Mesendoderm (in vitro differentiated cells): ENCODE results near the gene MIS12.

Source experiments
- DNase-seq: peaks from one replicate; pipeline ENCODE4 v3.0.0; 2013
- H2AK5ac ChIP-seq: 2 replicates; pipeline ENCODE4 v1.6.1; 2013; ENCODE audit warnings: low read length, inconsistent platforms
- H2BK120ac ChIP-seq: 2 replicates; pipeline ENCODE4 v1.6.1; 2013; ENCODE audit warnings: low read depth, mild to moderate bottlenecking, low read length, moderate library complexity, mixed read lengths
- H2BK15ac ChIP-seq: replicated peaks from 2 replicates; pipeline ENCODE4 v1.6.1; 2013; ENCODE audit warnings: low read depth, mild to moderate bottlenecking, moderate library complexity
- H2BK5ac ChIP-seq: 2 replicates; pipeline ENCODE4 v1.6.1; 2013; ENCODE audit warnings: low read length, inconsistent platforms
- H3K18ac ChIP-seq: 2 replicates; pipeline ENCODE4 v1.6.1; 2013; ENCODE audit warnings: mild to moderate bottlenecking, low read length, mixed read lengths
- H3K23ac ChIP-seq: one replicate; pipeline ENCODE4 v1.6.1; 2013; ENCODE audit warnings: low read length
- H3K27ac ChIP-seq: 2 replicates; pipeline ENCODE4 v1.5.1; 2013; ENCODE audit warnings: low read depth, mild to moderate bottlenecking, inconsistent platforms, low read length, moderate library complexity
- H3K27me3 ChIP-seq: 2 replicates; pipeline ENCODE4 v1.6.1; 2013; ENCODE audit warnings: low read length, control low read depth, mild to moderate bottlenecking, inconsistent platforms; ENCODE audit not compliant: insufficient read depth, poor library complexity
- H3K36me3 ChIP-seq: 2 replicates; pipeline ENCODE4 v1.6.1; 2013; ENCODE audit warnings: low read length, inconsistent platforms; ENCODE audit not compliant: control insufficient read depth, insufficient read depth
- H3K4ac ChIP-seq: one replicate; pipeline ENCODE4 v1.6.1; 2013; ENCODE audit warnings: low read depth, mild to moderate bottlenecking, low read length, moderate library complexity
- H3K4me1 ChIP-seq: 2 replicates; pipeline ENCODE4 v1.6.1; 2013; ENCODE audit warnings: low read depth, low read length, inconsistent platforms; ENCODE audit not compliant: control insufficient read depth
- H3K4me2 ChIP-seq: 2 replicates; pipeline ENCODE4 v1.6.1; 2013; ENCODE audit warnings: low read length
- H3K4me3 ChIP-seq: 2 replicates; pipeline ENCODE4 v1.5.1; 2013; ENCODE audit warnings: mild to moderate bottlenecking, low read length
- H3K56ac ChIP-seq: one replicate; pipeline ENCODE4 v1.6.1; 2013; ENCODE audit warnings: low read length
- H3K79me1 ChIP-seq: 2 replicates; pipeline ENCODE4 v1.6.1; 2013; ENCODE audit warnings: low read length, inconsistent platforms
- H3K79me2 ChIP-seq: 2 replicates; pipeline ENCODE4 v1.6.1; 2013; ENCODE audit warnings: mild to moderate bottlenecking, low read length; ENCODE audit not compliant: control insufficient read depth, insufficient read depth
- H3K9ac ChIP-seq: 2 replicates; pipeline ENCODE4 v1.6.1; 2013; ENCODE audit warnings: low read length, inconsistent platforms
- H4K5ac ChIP-seq: one replicate; pipeline ENCODE4 v1.6.1; 2013; ENCODE audit warnings: low read length
- H4K8ac ChIP-seq: one replicate; pipeline ENCODE4 v1.6.1; 2013; ENCODE audit warnings: low read depth, mild to moderate bottlenecking, control low read depth, low read length, moderate library complexity
- WGBS: extraction: QIAGEN DNeasy Blood & Tissue Kit; methylation state at CpG from one replicate; pipeline ENCODE4 v1.1.7; 2013; ENCODE audit warnings: low lambda C conversion rate, missing lambda C conversion rate; ENCODE audit not compliant: insufficient coverage; ENCODE audit errors: extremely low coverage; 5-methylcytosine and 5-hydroxymethylcytosine counted together

MIS12 gene

GRCh38 chr17:5510771-5511170 lies 24.4 kb downstream of the MIS12 start:
- H3K4me1 ChIP-seq, result no peaks in the 10 kb centered on the region

DNA sequence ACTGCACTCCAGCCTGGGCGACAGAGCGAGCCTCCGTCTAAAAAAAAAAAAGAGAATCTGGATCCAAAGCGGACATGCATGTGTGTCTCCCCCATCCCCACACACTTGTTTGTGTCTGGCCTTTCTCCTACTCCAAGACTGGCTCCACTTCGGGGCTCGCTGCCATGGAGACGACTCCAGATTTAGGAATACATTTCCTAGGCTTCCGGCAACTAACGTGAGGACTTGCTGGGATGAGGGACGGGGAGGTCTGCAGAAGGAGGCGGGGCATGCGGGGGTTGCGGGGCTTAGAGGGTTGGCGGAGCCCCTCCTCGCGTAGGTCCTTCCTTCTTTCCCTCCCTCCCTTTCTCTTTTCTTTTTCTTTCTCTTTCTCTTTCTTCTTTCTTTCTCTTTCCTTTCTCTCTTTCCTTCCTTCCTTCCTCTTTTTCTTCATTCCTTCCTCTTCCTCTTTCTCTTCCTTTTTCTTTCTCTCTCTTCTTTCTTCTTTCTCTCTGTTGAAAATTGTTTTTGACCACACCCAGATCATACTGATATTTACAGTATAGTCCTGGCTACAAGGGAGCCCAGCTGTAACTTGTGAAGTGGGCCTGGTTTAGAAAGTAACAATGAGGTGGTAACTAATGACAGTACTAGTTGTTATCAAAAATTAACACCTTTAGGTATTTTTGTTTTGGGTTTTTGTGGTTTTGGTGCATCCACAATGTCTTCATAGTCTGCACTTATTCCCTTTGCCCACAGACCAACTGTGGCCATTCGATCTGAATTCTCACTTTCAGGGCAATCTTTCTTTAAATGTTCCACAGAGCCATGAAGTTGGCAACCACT lies 25.2 kb downstream of the MIS12 start:
- H3K36me3 ChIP-seq, result no peaks in the 10 kb centered on the region
- H3K27ac ChIP-seq, result no peak overlapping the region
- H2BK120ac ChIP-seq, result no peak overlapping the region
- no peak overlapping the region for H3K18ac ChIP-seq
- no peak overlapping the region for H2BK15ac ChIP-seq
- H3K9ac ChIP-seq, result no peak overlapping the region
- H3K56ac ChIP-seq, result no peak overlapping the region
- H2AK5ac ChIP-seq, result no peak overlapping the region
- no peak overlapping the region for H3K4me3 ChIP-seq
- H4K5ac ChIP-seq, result no peak overlapping the region
- peak; percentile 48 for DNase-seq
- H3K27me3 ChIP-seq, result no peaks in the 10 kb centered on the region
- WGBS, result no CpG with 5 or more reads among the region's 17 CpGs
- no peak overlapping the region for H3K23ac ChIP-seq
- H3K4ac ChIP-seq, result no peak overlapping the region
- H4K8ac ChIP-seq, result no peak overlapping the region
- no peaks in the 10 kb centered on the region for H3K79me2 ChIP-seq
- no peak overlapping the region for H3K4me2 ChIP-seq
- H3K4me1 ChIP-seq, result no peaks in the 10 kb centered on the region
- H2BK5ac ChIP-seq, result no peak overlapping the region
- H3K79me1 ChIP-seq, result no peaks in the 10 kb centered on the region

More at GRCh38 chr17:5510771-5511170, 24.4 kb downstream of the MIS12 start:
- no peaks in the 10 kb centered on the region for H3K36me3 ChIP-seq
- H3K9ac ChIP-seq, result no peak overlapping the region
- H3K79me2 ChIP-seq, result no peaks in the 10 kb centered on the region
- H3K18ac ChIP-seq, result no peak overlapping the region
- H3K27me3 ChIP-seq, result no peaks in the 10 kb centered on the region
- H3K4me2 ChIP-seq, result no peak overlapping the region
- no peak overlapping the region for H2BK5ac ChIP-seq
- H3K56ac ChIP-seq, result no peak overlapping the region
- no peak overlapping the region for H4K5ac ChIP-seq
- no peak overlapping the region for H3K23ac ChIP-seq
- H2AK5ac ChIP-seq, result no peak overlapping the region
- H3K4me3 ChIP-seq, result no peak overlapping the region
- H3K27ac ChIP-seq, result no peak overlapping the region
- H3K79me1 ChIP-seq, result no peaks in the 10 kb centered on the region
- DNase-seq, result no peak
- WGBS, result no CpG with 5 or more reads among the region's 8 CpGs
- no peak overlapping the region for H3K4ac ChIP-seq
- H2BK15ac ChIP-seq, result no peak overlapping the region
- H2BK120ac ChIP-seq, result no peak overlapping the region
- H4K8ac ChIP-seq, result no peak overlapping the region

DNA sequence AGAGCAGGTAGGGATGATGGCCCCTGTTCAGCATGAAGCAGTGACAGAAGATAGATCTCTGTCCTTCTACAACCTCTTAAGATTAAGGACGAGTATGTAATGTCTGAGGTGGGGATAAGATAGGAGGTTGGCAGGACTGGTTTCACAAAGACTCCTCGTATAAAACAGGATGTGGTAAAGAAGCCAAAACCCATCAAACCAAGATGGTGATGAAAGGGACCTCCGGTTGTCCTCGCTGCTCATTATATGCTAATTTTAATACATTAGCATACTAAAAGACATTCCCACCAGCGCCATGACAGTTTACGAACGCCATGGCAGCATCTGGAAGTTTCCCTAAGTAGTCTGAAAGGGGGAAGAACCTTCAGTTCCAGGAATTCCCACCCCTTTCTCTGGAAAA lies 27.3 kb downstream of the MIS12 start:
- no peaks in the 10 kb centered on the region for H3K79me2 ChIP-seq
- H3K4me3 ChIP-seq, result no peak overlapping the region
- DNase-seq, result peak; percentile 57
- WGBS, result no CpG with 5 or more reads among the region's 7 CpGs
- H4K5ac ChIP-seq, result no peak overlapping the region
- no peak overlapping the region for H3K27ac ChIP-seq
- H3K23ac ChIP-seq, result no peak overlapping the region
- H3K4me2 ChIP-seq, result no peak overlapping the region
- no peak overlapping the region for H2AK5ac ChIP-seq
- H3K79me1 ChIP-seq, result no peaks in the 10 kb centered on the region
- no peaks in the 10 kb centered on the region for H3K4me1 ChIP-seq
- H2BK5ac ChIP-seq, result no peak overlapping the region
- no peak overlapping the region for H2BK15ac ChIP-seq
- H3K9ac ChIP-seq, result no peak overlapping the region
- no peaks in the 10 kb centered on the region for H3K36me3 ChIP-seq
- no peak overlapping the region for H3K18ac ChIP-seq
- H4K8ac ChIP-seq, result no peak overlapping the region
- no peak overlapping the region for H3K56ac ChIP-seq
- no peak overlapping the region for H3K4ac ChIP-seq
- no peaks in the 10 kb centered on the region for H3K27me3 ChIP-seq
- no peak overlapping the region for H2BK120ac ChIP-seq

- Histone ChIP-seq H2AK5ac (no peak overlapping the region), H3K4me1 (no peaks in the 10 kb centered on the region), H3K23ac (no peak overlapping the region), H3K4ac (no peak overlapping the region), H4K5ac (no peak overlapping the region), H3K4me3 (no peak overlapping the region), H3K27me3 (no peaks in the 10 kb centered on the region), H3K56ac (no peak overlapping the region), H2BK120ac (no peak overlapping the region), H2BK5ac (no peak overlapping the region), H3K9ac (no peak overlapping the region), H3K36me3 (no peaks in the 10 kb centered on the region), H3K79me1 (no peaks in the 10 kb centered on the region), H3K18ac (no peak overlapping the region), H3K4me2 (no peak overlapping the region), H3K79me2 (no peaks in the 10 kb centered on the region), H2BK15ac (no peak overlapping the region), H4K8ac (no peak overlapping the region), H3K27ac (no peak overlapping the region)
- WGBS, result no CpG with 5 or more reads among the region's 10 CpGs
- no peak for DNase-seq
These were observed 28.6 kb downstream of the MIS12 start for GRCh38 chr17:5514976-5515375.

DNA sequence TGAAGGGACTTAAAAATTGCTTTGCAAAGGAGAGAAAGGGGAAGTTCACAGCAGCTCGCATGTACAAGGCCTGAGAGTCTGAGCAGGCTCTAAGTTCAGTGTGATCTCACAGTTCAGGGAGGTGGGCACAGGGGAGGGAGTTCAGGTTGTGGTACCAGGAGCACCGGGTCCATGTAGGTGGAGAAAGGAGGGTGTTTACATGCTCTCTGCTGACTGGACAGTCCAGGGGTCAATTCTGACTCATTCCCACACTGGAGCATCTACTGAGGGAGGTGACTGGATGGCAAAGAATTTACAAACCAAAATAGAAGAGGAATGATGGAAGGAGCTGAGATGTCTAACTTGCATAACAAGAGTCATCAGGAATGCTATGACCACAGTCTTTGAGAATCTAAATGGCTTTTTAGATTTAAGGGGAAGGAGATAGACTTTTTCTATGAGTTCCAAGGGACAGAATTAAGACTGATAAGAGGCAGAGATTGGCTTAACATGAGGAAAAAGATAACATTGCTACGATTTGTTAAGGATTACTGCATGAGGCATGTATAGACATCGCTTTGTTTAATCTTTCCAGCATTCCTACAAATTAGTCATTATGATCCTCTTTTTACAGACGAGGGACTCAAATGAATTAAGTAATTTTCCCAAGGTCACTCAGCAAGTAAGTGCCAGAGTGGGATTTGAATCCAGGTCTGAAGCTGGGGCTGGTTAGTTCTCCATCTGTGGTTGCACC lies 29.9 kb downstream of the MIS12 start:
- Histone ChIP-seq H3K9ac (no peak overlapping the region), H4K5ac (no peak overlapping the region), H3K56ac (no peak overlapping the region), H3K4me1 (no peaks in the 10 kb centered on the region), H2BK5ac (no peak overlapping the region), H4K8ac (no peak overlapping the region), H3K4ac (no peak overlapping the region), H2BK120ac (no peak overlapping the region), H3K27me3 (no peaks in the 10 kb centered on the region), H3K23ac (no peak overlapping the region), H2AK5ac (no peak overlapping the region), H3K79me1 (no peaks in the 10 kb centered on the region), H3K4me3 (no peak overlapping the region), H3K4me2 (no peak overlapping the region), H2BK15ac (no peak overlapping the region), H3K27ac (no peak overlapping the region), H3K79me2 (no peaks in the 10 kb centered on the region), H3K18ac (no peak overlapping the region), H3K36me3 (no peaks in the 10 kb centered on the region)
- no CpG with 5 or more reads among the region's 5 CpGs for WGBS
- DNase-seq, result peak; percentile 78
